HG03280 (cell line): Measurements from ENCODE around the gene DESI2.
"Not testable (repeated sequence)": the region's sequence is repeated elsewhere in the genome, so short reads cannot be mapped to it uniquely, and the experiment has no call there.

Experiments
- ATAC-seq: cut with Tn5 transposase; IDR thresholded peaks from one replicate; pipeline ENCODE4 v1.9.1; 2021; ENCODE audit warnings: mild to moderate bottlenecking, moderate library complexity; ENCODE audit not compliant: unreplicated experiment

The DESI2 gene

DNA sequence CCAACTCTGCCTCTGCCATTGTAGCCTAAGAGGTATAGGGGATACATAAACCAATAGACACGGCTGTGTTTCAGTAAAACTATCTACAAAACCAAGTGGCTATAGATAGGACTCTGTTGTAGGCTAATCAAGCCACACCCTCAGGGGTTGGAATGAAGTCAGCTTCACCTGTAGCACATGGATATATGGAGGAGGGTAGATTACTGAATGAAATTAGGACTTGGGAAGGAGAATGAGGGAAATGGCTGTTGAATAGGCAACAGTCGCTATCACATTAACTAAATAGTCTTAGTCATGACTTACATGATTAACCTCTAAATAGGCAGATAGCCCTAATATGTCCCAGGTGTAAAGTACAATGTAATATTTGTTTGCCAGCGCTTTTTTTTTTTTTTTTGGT is 49.7 kb downstream of the DESI2 start:
- no peak for ATAC-seq

DNA sequence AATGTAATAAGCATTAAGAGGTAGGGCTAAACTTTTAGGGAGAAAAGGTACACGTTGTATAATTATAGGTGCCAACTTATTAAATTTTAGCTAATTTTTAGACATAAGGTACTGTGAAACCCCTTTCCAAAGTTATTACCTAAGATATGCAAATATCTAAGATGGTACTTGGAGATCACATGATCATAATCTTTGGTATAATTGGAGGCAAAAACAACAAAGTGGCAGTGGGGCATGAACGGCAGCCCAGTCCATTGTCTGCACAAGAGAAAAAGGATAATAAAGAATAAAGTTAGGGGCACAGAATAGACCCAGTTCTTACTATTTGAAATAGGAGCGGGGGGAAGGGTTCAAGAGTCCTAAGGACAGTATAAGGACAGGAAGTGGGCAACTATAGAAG is 51.2 kb downstream of the DESI2 start:
- no peak for ATAC-seq

DNA sequence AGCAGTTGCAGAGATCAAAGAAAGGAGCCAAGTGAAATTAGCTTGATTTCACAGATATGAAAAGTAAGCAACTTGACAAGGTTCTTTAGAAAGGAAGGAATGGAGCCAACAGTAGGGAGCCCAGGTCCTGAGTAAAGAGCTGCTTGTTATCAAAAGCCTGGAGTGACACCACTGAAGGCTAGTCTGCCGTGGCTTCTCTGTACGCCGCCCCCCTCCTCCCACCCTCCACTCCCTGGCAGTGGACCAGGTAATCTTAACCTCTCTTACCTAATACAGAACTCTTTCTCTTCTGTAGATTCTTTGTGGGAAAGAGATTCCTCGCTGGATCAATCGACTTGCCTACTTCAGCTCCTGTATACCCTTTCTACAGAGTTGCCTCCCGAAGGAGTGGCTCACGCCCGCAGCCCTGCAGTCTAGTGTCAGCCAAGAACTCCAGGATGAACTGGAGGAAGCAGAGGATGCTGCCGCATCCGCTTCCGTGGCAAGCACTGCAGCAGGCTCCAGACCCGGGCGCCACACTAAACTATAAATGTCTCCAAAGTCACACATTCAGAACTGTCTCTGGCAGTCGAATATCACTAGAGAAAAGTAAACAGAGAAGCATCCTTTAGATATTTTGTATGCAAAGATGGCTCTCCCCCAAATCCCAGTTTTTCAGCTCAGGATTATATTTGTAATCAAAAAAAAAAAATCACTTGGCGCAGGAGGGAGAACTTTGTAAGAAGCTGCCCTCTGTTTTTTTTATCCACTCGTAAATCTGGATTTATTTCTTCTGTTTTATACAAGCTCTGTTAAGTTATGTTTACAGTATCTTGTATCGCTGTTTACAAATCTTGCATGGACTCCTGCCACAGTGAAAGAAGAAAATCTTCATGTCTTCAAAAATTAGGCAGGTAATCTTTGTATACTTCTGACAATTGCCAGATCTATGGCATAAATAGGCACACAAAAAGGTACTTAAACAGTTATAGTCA is 52.6 kb downstream of the DESI2 start:
- no peak for ATAC-seq

DNA sequence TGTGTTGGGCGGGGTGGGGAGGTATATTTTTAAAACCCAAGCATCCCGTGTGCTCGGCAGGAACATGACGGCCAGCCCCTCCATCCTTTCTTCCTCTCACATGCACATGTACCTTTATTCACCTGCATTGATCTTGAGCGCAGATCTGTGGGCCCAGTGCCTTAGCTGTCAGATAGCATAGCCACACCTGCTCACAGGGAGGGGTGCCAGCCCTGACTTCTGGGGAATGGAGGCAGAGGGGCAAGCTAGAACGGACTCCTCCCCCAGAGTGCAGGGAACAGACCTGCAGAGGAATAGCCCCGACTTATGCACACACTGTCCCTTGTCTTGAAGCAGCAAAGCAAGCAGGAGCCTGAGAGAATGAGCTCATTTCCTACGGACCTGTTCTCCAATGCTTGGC is 56.1 kb downstream of the DESI2 start:
- no peak for ATAC-seq

DNA sequence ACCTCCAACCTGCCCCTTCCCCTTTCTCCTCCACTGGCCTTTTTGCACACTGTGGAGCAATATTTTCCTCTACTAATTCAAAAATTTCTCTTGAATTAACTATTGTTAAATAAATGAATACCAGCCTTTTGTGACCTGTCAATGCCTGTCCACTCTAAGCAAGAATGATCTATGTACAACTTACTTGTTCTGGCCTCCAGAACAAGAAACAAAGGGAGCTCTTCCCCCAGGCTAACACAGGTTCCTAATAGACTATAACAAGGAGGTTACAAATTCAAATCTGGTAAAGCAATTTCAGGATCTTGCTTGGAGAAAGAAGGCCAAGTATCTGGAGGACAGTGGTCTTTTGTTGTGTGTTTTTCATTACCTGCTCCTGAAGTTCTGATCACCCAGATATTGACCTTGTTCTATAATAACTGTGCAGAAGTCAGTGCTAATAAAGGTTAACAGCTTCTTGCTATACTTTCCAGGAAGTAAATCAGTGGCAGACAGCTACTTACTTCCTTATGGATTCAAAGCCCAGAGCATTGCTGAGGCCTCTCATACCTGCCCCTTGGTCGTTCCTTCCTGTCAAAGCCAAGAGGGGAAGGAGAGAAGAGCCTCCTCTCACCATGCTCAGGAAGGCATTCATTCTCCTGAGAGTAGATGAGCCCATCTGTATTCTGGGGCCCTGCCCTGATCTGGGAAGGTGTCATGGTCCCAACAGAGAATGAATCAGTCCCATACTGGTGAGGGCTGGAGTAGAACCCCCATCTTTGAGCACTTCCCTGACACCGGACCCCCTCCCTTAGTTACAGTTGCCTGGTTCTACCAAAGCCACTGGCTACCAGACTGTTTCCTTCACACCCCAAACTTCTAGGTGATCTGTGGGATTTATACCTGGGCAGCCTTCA is 56.8 kb downstream of the DESI2 start:
- ATAC-seq, result no peak

DNA sequence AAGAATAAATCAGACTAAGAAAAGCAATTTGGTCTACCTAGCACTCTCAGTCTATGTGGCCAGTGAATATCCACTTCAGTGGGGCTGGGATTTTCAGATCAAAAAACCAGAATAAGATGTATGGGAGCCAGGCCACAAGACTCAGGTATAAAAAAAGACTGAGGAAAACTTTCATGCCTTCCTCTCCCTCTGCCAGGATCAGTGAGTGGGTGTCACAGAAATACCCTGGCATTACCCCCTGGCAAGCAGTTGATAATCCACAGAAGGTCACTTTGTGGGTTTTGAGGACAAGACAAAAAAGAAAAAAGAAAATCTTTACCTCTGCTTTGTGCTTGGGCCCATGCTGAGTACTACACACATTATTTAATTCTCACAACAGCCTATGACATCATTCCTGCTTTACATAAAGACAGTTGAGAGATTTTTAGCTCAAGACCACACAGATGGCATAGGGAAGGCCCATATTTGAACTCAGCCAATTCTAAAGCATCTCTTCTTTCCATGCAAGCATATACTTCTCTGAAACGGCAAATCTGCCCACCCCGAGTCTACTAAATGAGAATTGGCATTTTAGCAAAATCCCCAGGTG is 57.6 kb downstream of the DESI2 start:
- no peak for ATAC-seq

DNA sequence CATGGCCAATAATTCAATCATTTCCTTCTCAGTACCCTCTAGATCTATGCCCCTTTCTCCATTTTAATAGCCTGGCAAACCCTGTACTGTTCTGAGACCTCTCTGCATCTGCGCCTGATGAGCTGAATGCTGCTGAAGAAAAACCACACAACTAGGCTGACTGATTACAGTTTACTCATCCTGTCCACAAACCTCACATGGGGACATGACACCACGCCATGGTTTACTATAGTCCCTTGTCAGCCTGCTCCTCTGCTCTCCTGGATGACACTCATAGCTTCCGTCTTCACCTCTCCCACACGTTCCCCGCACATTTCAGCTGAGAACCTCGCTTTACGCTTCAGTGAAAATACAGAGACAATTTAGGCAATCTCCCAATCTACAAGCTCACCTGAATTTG is 59.7 kb downstream of the DESI2 start:
- ATAC-seq, result no peak

DNA sequence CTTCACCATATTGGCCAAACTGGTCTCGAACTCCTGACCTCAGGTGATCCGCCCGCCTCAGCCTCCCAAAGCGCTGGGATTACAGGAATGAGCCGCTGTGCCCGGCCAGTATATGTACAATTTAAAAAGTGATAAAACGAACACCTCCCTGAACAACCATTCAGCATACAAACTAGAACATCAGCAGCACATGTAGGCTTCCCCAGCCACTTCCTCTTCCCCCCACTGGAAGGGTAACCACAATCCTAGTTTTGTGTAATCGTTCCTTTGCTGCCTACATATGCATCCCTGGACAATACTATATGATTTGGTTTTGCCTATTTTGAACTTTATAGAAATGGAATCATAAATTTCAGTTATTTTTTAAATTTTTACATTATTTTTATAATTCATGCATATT is 60.4 kb downstream of the DESI2 start:
- ATAC-seq, result no peak

DNA sequence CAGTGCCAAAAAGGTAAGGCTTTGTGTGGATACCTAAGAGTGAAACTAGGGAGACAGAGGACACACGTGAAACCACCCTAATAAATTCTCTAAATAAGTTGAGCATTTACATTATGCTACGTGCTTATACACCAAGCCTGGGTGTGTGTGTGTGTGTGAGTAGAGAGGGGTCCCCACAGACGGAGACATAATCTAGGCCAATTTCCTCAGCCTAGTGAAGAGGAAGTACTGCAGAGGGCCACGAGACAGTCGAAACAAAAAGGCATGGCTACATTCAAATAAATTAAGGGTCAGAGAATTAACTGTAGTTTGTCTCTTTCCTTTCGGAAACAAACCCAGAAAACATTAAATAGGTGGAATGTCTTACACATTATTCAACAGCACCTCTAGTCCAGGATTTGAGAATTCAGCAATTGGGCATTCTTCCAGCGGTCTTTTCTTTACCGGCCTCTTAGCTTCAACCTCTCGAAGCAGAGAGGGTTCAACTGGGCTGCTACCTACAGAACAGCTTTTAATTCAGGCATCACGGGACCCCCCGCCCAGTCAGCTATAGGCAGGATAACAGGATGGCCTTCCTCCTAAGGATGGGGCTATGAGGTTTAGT is 75.0 kb downstream of the DESI2 start:
- ATAC-seq, result no peak

DNA sequence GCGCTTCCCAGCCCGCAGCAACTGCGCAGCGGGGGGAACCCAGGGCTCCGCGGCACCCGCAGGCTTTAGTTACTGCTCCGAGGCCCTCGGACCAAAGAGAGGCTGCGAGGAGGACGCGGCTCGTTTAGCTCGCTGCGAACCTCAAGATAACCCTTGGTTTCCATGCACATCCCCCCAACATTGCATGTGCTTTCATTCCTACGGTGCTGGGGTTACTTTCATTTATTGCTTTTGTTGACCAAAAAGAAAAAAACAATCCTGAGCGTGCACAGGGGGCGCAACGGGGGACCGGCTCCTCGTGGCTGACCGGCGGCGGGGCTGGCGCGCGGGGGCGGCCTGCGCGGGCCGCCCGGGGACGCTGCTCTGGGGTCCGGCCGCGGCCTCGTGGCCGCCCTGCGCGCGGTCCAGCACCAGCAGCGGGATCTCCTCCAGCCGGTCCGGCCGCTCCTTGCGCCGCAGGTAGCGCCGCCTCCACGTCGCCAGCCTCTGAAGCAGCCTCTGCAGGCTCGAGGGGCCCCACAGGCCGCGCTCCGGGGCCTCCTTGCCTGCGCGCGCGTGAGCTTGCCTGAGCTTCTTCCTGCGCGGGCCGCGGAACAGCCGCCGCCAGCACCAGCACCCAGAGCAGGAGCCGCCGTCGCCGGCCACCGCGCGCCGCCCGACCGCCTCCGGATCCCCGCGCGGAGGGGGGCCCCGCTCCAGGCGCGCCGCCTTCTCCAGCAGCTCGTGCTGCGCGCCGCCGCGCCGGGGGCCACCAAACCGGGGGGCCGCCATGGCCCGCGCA is 77.4 kb downstream of the DESI2 start:
- no peak for ATAC-seq

DNA sequence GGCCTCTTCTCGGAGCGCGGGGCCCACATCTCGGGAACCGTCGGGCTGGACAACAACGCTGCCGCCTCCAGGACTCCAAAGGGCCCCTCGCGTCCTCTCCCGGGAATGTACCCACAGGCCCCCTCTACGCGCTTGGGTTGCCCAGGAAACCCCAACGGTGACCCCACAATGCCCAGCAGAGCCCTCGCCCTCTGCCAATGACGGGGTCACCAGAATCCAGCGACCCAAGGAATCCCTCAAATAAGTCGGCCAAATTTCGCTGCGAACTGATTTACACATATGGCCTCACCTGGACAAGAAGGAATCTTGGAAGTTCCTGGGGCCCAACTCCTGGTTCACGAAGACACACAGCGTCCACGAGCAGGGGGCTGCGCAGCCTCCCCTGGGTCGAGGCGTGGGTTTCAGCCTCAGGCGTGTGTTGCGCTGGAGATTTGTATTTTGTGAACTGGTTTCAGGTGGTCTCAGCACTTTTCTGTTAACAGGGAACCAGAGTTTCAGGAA is 78.1 kb downstream of the DESI2 start:
- no peak for ATAC-seq

DNA sequence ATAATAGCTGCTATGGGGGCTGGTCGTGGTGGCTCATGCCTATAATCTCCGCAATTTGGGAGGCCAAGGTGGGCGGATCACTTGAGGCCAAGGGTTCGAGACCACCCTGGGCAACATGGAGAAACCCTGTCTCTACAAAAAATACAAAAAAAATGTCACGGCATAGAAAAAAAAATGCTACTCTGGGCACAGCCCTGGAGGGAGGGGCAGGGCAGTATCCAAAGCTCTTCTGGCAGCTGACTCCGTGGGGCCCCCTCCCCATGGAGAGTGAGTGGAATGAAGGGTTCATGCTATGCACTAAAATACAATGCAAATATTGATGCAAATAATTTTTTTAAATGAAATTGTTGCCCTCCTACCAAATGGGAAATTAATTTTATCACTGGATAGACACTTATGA is 78.7 kb downstream of the DESI2 start:
- ATAC-seq, result no peak

DNA sequence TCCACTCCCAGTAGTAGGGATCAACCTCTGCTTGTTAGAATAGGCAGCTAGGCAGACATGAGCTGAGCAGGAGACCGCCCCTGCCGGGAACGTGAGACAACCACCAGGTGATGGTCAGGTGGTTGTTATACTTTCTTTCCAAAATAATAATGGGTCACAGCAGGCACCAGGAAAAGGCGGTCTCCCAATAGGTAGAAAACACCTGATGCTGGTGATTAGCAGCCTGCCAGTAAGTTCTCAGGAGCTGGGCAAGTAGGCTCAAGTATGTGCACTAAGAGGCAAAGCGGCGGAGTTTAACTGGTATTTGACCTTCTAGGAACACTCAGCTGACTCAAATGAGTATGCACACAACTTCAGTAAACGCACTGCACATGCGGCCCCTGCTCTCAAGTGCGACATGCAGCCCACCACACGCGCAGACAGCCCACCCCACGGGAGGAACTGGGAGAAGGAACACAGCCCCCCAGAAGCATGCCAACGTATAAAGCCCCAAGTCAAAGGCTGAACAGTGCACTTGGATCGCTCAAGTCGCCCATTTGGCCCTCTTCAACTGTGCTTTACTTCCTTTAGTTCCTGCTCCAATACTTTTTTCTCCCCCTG is 80.0 kb downstream of the DESI2 start:
- ATAC-seq, result no peak

DNA sequence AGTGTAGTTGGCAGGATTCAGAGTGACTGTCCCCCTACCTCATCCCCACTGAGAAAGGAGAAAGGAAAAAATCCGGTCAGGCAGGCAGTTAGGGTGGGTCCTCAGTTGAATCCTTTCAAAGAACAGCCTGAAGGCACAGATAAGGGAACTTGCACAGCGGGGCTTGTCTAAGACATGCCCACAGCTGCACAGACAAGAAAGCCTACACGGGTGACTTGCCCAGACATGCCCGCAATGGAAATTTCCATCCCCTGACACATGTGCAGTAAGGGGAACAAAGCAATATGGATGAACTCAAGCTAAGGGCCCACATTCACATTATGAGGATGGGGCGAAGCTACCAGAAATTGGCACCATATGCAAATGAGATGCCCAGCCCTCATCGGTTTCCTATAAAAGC is 82.5 kb downstream of the DESI2 start:
- no peak for ATAC-seq

DNA sequence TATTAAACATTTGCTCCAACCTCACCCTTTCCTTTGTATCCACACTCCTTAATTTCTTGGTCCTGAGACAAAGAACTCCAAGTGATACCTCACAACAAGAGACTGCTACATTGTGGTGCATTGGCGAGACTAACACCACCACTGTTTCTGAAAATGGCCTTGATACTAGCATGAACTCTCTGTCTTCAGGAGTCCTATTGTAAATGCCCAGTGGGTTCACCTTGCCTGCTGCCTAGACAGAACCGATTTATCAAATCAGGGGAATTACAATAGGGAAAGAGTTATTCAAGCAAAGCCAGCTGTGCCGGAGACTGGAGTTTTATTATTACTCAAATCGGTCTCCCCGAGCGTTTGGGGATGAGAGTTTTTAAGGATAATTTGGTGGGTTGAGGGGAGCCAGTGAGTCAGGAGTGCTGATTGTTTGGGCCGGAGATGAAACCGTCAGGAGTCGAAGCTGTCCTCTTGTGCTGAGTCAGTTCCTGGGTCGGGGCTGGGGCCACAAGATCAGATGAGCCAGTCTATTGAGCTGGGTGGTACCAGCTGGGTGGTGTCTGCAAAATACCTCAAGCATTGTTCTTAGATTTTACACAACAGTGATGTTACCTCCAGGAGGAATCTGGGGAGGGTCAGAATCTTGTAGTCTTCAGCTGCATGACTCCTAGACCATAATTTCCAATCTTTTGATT is 83.1 kb downstream of the DESI2 start:
- no peak for ATAC-seq

DNA sequence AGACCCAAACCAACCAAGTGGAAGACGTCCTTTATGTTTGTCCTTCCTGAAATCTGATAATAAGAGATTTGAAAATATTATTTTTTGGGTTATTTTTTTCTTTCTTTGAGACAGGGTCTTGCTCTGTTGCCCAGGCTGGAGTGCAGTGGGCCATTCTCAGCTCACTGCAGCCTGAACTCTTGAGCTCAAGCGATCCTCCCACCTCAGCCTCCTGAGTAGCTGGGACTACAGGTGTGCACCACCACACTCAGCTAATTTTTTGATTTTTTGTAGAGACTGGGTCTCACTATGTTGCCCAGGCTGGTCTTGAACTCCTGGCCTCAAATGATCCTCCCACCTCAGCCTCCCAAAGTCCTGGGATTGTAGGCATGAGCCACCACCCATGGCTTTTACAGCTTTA is 86.2 kb downstream of the DESI2 start:
- ATAC-seq, result not testable (repeated sequence)

DNA sequence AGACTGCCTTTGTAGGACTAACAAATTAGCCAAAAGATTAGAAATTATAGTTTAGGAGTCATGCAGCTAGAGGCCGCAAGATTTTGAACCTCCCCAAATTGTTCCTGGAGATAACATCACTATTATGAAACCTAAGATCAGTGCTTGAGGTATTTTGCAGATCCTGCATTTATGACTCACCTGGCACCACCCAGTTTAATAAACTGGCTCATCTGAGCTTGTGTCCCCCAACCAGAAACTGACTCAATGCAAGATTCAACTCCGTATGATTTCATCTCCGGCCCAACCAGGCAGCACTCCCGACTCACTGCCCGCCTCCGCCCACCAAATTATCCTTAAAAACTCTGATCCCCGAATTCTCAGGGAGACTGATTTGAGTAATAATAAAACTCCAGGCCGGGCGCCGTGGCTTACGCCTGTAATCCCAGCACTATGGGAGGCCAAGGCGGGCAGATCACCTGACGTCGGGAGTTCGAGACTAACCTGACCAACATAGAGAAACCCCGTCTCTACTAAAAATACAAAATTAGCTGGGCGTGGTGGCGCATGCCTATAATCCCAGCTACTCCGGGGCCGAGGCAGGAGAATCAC is 87.2 kb downstream of the DESI2 start:
- ATAC-seq, result not testable (repeated sequence)

DNA sequence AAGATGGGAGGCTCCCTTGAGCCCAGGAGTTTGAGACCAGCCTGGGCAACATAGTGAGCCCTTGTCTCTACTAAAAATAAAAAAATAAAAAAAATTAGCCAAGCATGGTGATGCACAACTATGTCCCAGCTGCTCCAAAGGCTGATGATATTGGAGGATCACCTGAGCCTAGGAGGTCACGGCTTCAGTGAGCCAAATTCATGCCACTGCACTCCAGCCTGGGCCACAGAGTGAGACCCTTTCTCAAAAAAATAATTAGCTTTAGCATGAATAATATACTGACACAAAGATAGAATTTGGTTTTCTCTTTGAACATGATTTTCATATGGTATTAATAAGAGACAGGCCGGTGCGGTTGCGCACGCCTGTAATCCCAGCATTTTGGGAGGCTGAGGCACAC is 88.8 kb downstream of the DESI2 start:
- no peak for ATAC-seq
